Vagina (tissue), 2 donors: ENCODE measurements around the gene VPS51.

ENCODE experiments used
- POLR2A ChIP-seq, 2 donors: fragments of 450-650 bp; IDR thresholded peaks; one replicate each; pipeline ENCODE4 v1.6.1; 2017; ENCODE audit warnings: antibody characterized with exemption in 2 of 2, mild to moderate bottlenecking in 2 of 2, moderate library complexity in 2 of 2
- TF ChIP-seq, protein P1 (sequence below), 3 experiments: fragments of 450-650 bp in 2 of 3; fragments of 200-600 bp in 1 of 3; sonication (generic) in 1 of 3; IDR thresholded peaks; one replicate each; pipeline ENCODE4 v1.5.1; 2017 to 2019; ENCODE audit warnings: antibody characterized with exemption in 3 of 3, mild to moderate bottlenecking in 2 of 3, moderate library complexity in 2 of 3

- no peak for TF ChIP-seq POLR2A (IDR thresholded peaks at IDR 0.05)
- TF ChIP-seq, protein P1, sequence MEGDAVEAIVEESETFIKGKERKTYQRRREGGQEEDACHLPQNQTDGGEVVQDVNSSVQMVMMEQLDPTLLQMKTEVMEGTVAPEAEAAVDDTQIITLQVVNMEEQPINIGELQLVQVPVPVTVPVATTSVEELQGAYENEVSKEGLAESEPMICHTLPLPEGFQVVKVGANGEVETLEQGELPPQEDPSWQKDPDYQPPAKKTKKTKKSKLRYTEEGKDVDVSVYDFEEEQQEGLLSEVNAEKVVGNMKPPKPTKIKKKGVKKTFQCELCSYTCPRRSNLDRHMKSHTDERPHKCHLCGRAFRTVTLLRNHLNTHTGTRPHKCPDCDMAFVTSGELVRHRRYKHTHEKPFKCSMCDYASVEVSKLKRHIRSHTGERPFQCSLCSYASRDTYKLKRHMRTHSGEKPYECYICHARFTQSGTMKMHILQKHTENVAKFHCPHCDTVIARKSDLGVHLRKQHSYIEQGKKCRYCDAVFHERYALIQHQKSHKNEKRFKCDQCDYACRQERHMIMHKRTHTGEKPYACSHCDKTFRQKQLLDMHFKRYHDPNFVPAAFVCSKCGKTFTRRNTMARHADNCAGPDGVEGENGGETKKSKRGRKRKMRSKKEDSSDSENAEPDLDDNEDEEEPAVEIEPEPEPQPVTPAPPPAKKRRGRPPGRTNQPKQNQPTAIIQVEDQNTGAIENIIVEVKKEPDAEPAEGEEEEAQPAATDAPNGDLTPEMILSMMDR (IDR thresholded peaks at IDR 0.05), result no peak
Observed at GRCh38 chr11:65095427-65095826, 587 bp upstream of the VPS51 start.
